Coronary artery (tissue), 2 donors: ENCODE data around the gene GPATCH3.

ENCODE experiments used
- DNase-seq: peaks from one replicate; pipeline ENCODE4 v3.0.0-alpha.2; 2017; ENCODE audit warnings: low spot score
- H3K27ac ChIP-seq, 2 donors: fragments of 200-600 bp; sonication (generic); one replicate each; pipeline ENCODE4 v1.5.1; 2016 to 2019
- H3K4me3 ChIP-seq: fragments of 200-600 bp; sonication (generic); 2 replicates; pipeline ENCODE4 v1.5.1; 2016; ENCODE audit warnings: mild to moderate bottlenecking, moderate library complexity
- CTCF ChIP-seq: fragments of 200-600 bp; sonication (generic); IDR thresholded peaks from one replicate; pipeline ENCODE4 v1.5.1; 2019; ENCODE audit warnings: antibody characterized with exemption

GPATCH3 gene

DNA sequence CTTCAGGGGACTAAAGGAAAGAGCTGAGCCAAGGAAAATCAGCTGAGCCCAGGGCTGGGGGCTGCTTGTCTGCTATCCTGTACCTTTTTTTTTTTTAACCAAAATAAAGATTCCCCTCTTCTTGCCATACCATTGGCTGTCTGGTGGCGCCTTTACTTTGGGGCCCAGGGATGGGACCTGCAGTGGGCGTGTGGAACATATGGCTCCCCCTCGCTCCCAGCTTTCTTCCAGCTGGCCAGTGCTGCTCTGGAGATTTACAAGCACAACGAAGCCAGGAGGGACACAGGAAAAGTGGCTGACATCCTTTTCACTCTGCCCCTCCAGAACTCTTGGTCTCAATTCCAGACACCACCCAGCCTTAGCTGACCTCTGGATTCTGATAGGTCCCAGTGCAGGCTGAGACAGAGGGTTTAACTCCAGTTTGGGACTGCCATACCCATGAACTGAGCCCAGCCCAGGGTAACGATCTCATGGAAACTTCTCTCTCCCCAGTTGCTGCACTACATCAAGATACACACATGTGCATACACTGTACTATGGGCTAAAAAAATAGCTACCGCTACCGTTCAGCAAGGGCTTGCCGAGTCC lies 42.7 kb downstream of the GPATCH3 start:
- H3K4me3 ChIP-seq: no peak overlapping the region
- DNase-seq: no peak
- H3K27ac ChIP-seq: no peak overlapping the region
- TF ChIP-seq CTCF: no peak

DNA sequence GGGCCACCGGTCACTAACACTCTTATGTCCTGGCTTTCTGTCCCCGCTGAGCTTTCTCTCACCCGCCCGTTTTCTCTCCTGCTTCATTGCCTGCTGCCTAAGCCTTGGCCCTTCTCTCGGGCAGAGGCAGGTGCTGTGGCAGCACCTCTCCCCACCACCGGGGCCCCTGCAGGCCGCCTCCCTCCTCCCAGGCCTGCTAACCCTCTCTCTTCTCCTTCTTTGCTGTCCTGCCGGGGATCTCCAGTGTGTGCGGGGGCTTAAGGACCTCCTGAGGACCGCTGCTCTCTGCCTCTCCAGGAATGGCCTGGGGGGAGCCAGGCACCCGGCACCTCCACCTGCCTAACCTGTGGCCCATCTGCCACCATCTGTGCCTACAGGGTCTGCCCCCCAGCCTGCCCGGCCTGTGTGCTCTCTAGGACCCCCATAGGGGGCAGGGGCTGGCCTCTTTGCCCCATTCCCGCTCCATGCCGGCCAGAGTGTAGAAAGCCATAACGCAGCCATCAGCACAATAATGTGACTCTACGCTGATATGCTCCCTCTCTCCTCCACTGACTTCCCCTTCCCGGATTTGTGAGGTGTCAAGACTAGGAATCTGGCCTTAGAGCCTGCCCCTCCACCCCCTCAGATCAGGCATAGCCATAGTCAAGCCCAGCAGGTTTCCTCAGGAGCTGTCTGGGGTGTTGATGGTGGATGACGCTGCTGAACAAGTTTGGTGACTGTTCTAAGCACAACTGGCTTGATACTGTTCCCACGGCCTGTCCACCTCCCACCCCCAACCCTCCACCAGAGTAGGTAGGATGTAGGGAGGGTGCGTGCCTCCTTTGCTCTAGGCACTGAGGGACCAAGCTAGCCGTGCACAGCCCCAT lies 43.4 kb downstream of the GPATCH3 start:
- TF ChIP-seq CTCF: no peak
- DNase-seq: no peak
- H3K27ac ChIP-seq: no peak overlapping the region
- no peak overlapping the region for H3K4me3 ChIP-seq

DNA sequence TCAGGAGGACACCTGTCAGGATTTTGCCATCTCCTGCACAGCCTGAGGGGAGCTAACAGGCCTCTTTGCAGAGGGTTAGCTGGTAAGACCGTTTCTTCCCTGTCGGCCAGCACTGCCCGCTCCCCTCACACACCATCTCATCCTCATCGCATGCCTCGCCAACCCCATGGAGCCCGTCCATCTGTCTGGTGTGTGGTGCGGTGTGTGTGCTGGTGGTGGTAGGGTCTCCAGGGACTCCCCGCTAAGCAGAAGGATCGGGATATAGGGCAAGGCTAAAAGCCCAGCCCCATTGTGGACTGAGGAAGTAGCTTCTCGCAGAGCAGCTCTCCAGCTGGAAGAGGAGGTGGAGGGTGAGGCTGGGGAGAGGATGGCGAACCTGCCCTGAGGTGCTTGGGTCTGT lies 44.1 kb downstream of the GPATCH3 start:
- no peak overlapping the region for H3K27ac ChIP-seq
- no peak for DNase-seq

GRCh38 chr1:26855636-26856035 lies 44.6 kb downstream of the GPATCH3 start:
- H3K4me3 ChIP-seq: no peak overlapping the region
- H3K27ac ChIP-seq: no peak overlapping the region
- no peak for TF ChIP-seq CTCF
- no peak for DNase-seq

More for the DNA sequence above, 44.1 kb downstream of the GPATCH3 start:
- no peak overlapping the region for H3K4me3 ChIP-seq
- TF ChIP-seq CTCF: no peak

GRCh38 chr1:26854906-26855305 lies 45.4 kb downstream of the GPATCH3 start:
- Histone ChIP-seq H3K27ac (no peak overlapping the region), H3K4me3 (no peak overlapping the region)
- no peak for DNase-seq
- no peak for TF ChIP-seq CTCF

DNA sequence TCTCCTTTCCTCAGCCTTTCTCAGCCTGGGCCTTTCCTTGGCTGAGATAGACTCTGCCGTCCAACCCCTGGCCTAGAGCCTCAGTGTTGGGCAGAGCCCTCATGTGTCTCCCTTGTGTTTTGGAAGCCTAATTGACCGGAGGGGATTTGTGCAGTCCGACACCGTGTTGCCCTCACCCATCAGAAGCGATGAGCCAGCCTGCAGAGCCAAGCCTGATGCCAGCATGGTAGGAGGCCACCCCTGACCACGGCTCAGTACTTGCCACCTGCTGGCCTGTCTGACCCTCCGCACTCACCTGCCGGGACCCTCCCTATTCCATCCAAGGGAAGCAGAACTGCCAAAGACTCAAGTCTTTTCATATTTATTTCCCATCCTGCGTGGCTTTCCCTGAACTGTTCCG lies 46.7 kb downstream of the GPATCH3 start:
- no peak for TF ChIP-seq CTCF
- DNase-seq: no peak
- Histone ChIP-seq H3K27ac (peak overlapping the region in 1 of 2 donors; percentile 6), H3K4me3 (no peak overlapping the region)

DNA sequence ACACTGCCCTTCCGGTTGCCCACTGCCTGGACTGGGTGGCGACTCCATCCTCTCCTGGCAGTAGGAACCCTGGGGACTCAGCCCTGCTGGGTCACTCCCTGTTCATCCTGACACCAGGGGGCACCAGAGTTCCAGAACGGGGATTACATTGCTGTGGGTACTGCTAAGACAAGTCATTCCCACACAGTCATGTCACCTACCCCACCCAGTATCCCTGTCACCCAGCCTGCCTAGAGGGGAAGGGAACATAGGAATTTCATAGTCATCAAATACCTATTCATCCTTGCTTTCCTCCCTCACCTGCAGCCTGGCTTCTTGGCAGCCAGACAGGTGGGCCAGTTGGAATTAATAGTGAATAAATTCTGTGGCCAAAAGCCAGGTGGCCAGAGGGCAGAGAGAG lies 47.1 kb downstream of the GPATCH3 start:
- peak; percentile 88 for DNase-seq
- Histone ChIP-seq H3K27ac (peak overlapping the region in 1 of 2 donors; percentile 6), H3K4me3 (no peak overlapping the region)
- peak; percentile 71 for TF ChIP-seq CTCF
